ENCODE results near the gene PLEKHM3. TPM values are rescaled to one million over a fixed set of nuclear protein-coding genes. Genes with fewer than 3 reads are reported as not detected.

Gene PLEKHM3
- total and polyA plus RNA-seq, 2 of the 13 experiments (the other 11 are each of a cell fraction or from before 2014, with no cell fraction given) = 4.5 to 4.7 TPM

DNA sequence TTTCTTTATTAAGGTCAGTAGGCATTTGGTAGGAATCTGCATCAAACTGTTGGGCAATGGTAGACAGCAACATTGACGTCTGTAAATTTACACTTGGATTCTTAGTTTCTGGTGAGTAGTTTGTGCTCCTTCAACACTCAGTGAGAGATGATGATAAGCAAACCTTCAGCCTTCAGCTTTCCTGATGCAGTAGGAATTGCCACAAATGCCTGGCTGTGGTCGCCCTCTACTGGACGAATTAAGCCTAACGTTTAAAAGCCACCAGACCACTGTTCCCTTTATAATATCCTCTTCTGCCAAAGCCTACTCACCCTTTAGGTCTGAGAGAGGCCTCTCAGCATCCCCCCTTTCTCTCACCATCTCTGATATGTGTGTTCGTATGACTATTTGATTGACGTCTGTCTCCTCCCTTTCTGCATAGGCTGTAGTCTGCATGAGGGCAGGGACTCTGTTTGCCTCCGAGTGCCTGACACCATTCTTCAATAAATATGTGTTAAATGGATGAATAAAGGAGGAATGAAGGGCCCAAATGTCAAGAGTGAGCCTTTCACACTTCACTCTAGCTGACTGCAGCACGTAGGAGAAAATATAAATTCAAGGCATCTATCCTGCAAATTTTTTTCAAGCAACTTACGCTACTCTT lies 47.0 kb upstream of the PLEKHM3 start (continued):
- TF ChIP-seq, protein P1, sequence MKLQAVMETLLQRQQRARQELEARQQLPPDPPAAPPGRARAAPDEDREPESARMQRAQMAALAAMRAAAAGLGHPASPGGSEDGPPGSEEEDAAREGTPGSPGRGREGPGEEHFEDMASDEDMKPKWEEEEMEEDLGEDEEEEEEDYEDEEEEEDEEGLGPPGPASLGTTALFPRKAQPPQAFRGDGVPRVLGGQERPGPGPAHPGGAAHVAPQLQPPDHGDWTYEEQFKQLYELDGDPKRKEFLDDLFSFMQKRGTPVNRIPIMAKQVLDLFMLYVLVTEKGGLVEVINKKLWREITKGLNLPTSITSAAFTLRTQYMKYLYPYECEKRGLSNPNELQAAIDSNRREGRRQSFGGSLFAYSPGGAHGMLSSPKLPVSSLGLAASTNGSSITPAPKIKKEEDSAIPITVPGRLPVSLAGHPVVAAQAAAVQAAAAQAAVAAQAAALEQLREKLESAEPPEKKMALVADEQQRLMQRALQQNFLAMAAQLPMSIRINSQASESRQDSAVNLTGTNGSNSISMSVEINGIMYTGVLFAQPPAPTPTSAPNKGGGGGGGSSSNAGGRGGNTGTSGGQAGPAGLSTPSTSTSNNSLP (IDR thresholded peaks at IDR 0.05; ENCODE audit: low read depth, low read length) = peak; percentile 13; the same call in 1 of the 2 replicates
- TF ChIP-seq NFE2L2 (IDR thresholded peaks at IDR 0.05; ENCODE audit: low read length) (no peak), MIXL1 (CRISPR knock-in tag; IDR thresholded peaks at IDR 0.05) (peak; percentile 77; the same call in 1 of the 2 replicates), KLF11 (CRISPR knock-in tag; IDR thresholded peaks at IDR 0.05) (0 out of 2 replicates have a peak, but pooled peaks have one; percentile 36), PCBP2 (optimal IDR thresholded peaks at IDR 0.05; ENCODE audit: low read depth, low read length, poor library complexity, severe bottlenecking) (no peak), RAD21 (CRISPR knock-in tag; IDR thresholded peaks at IDR 0.05) (peak; percentile 88), ERF (CRISPR knock-in tag; IDR thresholded peaks at IDR 0.05) (peak; percentile 37; the same call in 1 of the 2 replicates), CEBPG (CRISPR knock-in tag; IDR thresholded peaks at IDR 0.05) (0 out of 2 replicates have a peak, but pooled peaks have one; percentile 17), NFIC (IDR thresholded peaks at IDR 0.05; ENCODE audit: low read length) (no peak), IRF2 (CRISPR knock-in tag; IDR thresholded peaks at IDR 0.05) (peak; percentile 62; the same call in 1 of the 2 replicates), TOPORS (CRISPR knock-in tag; IDR thresholded peaks at IDR 0.05) (0 out of 2 replicates have a peak, but pooled peaks have one; percentile 29), HMGXB4 (CRISPR knock-in tag; IDR thresholded peaks at IDR 0.05; ENCODE audit: borderline replicate concordance in 1 of 2, low read depth in 1 of 2) (peak in 1 of 2 experiments; percentile 54; a peak in 1 of 4 replicates), CREB1 (IDR thresholded peaks at IDR 0.05) (no peak), CREB1 (CRISPR knock-in tag; IDR thresholded peaks at IDR 0.05) (0 out of 2 replicates have a peak, but pooled peaks have one; percentile 1), PHB2 (IDR thresholded peaks at IDR 0.05; ENCODE audit: partially characterized antibody) (no peak), SSRP1 (CRISPR knock-in tag; IDR thresholded peaks at IDR 0.05) (0 out of 2 replicates have a peak, but pooled peaks have one; percentile 52), KLF16 (CRISPR knock-in tag; IDR thresholded peaks at IDR 0.05) (0 out of 4 replicates have a peak, but pooled peaks of 1 of the 2 experiments have one; percentile 46), THAP11 (CRISPR knock-in tag; IDR thresholded peaks at IDR 0.05) (0 out of 2 replicates have a peak, but pooled peaks have one; percentile 58), NFYC (CRISPR knock-in tag; IDR thresholded peaks at IDR 0.05) (0 out of 2 replicates have a peak, but pooled peaks have one; percentile 15), ZFP90 (CRISPR knock-in tag; IDR thresholded peaks at IDR 0.05; ENCODE audit: borderline replicate concordance) (no peak), TEAD3 (CRISPR knock-in tag; optimal IDR thresholded peaks at IDR 0.05; ENCODE audit: borderline replicate concordance) (peak; percentile 52), PITX1 (CRISPR knock-in tag; IDR thresholded peaks at IDR 0.05) (peak; percentile 46; the same call in 1 of the 2 replicates), SP140L (CRISPR knock-in tag; IDR thresholded peaks at IDR 0.05; ENCODE audit: borderline replicate concordance) (0 out of 2 replicates have a peak, but pooled peaks have one; percentile 38), POGZ (CRISPR knock-in tag; IDR thresholded peaks at IDR 0.05) (0 out of 2 replicates have a peak, but pooled peaks have one; percentile 11), MEIS2 (CRISPR knock-in tag; IDR thresholded peaks at IDR 0.05) (no peak), ZNF260 (CRISPR knock-in tag; IDR thresholded peaks at IDR 0.05; ENCODE audit: borderline replicate concordance, low read depth) (no peak), ZNF10 (CRISPR knock-in tag; IDR thresholded peaks at IDR 0.05; ENCODE audit: borderline replicate concordance, low read depth) (no peak), GATAD2A (CRISPR knock-in tag; IDR thresholded peaks at IDR 0.05) (0 out of 2 replicates have a peak, but pooled peaks have one; percentile 40)
- TF ChIP-seq, protein P2, sequence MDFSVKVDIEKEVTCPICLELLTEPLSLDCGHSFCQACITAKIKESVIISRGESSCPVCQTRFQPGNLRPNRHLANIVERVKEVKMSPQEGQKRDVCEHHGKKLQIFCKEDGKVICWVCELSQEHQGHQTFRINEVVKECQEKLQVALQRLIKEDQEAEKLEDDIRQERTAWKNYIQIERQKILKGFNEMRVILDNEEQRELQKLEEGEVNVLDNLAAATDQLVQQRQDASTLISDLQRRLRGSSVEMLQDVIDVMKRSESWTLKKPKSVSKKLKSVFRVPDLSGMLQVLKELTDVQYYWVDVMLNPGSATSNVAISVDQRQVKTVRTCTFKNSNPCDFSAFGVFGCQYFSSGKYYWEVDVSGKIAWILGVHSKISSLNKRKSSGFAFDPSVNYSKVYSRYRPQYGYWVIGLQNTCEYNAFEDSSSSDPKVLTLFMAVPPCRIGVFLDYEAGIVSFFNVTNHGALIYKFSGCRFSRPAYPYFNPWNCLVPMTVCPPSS (IDR thresholded peaks at IDR 0.05) = no peak

Data from HepG2 (cell line).